HG02885 (cell line): ENCODE results near the gene RORC.

Experiments
- ATAC-seq: cut with Tn5 transposase; IDR thresholded peaks from one replicate; pipeline ENCODE4 v1.9.1; 2021; ENCODE audit warnings: mild to moderate bottlenecking; ENCODE audit not compliant: unreplicated experiment, poor library complexity

Gene RORC

DNA sequence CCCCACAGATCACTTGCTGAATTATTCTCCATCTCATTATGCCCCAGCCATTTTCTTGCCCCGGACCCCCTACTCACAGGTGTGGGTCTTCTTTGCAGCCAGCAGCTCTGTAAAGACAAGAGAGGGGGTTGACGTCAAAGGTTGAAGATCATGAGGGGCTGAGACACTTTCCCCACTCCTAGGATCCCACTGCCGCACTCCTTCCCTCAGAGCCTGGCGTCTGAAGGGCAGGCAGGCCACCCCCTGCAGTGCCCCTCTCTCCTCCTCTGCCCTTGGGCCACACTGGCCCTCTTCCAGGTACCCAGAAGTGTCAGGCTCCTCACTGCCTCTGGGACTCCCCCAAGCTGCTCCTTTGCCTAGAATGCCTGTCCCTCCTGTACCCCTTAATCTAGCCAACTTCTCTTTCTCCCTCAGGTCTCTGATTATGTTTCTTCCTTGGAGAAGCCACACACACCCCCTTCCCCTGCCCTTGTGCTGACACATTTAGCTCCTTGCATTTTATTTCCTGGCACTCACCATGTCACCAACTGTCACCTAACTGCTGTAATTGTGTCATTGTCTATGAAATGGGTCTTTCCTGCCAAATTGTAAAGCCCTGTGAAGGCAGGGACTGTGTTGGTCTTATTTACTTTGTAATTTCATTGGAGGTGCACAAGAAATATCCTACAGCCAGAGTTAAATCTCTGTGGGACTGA, 2.1 kb downstream of the RORC start:
- no peak for ATAC-seq

GRCh38 chr1:151828921-151829320, 2.7 kb downstream of the RORC start:
- no peak for ATAC-seq

GRCh38 chr1:151827853-151828252, 3.7 kb downstream of the RORC start:
- no peak for ATAC-seq

DNA sequence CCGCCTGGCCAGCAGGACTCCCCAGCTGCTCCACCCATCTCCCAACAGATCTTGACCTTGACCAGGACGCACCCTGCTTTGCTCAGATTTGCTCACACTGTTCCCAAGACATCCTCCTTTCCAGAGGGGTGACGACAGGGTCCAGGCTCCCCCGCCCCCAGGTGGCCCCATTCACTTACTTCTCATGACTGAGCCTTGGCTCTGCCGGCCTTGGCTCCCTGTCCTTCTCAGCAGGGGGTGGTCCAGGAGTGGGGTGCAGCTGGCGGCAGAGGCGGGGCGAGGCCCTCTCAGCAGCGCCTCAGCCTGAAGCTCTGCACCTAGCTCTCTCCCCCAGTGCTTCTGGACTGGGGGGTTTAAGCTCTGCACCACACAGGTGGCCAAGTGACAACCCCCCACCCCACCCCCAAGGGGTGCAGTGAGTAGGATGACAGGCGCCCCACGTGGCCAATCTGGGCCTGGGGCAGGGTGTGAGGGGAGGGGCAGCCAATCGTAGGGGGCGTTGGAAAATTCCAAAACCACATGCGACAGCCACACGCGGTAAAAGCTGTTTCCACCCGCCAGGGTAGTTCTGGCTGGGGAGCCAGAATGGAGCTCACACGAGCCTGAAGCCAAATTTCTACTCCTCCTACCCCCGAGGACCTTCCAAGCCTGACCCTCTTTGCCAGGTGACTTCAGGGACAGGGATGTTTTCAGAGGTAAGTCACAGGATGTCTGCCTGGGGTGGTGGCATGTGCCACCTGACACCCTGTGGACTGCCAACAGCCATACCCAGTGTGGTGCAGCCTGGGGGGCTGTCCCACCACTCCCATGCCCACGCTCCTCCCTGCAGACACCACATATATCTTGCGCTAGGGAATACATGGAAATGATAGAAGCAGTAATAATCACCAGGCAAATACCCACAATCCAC, 5.6 kb downstream of the RORC start:
- ATAC-seq: no peak

GRCh38 chr1:151825204-151825603, 6.4 kb downstream of the RORC start:
- ATAC-seq: no peak

DNA sequence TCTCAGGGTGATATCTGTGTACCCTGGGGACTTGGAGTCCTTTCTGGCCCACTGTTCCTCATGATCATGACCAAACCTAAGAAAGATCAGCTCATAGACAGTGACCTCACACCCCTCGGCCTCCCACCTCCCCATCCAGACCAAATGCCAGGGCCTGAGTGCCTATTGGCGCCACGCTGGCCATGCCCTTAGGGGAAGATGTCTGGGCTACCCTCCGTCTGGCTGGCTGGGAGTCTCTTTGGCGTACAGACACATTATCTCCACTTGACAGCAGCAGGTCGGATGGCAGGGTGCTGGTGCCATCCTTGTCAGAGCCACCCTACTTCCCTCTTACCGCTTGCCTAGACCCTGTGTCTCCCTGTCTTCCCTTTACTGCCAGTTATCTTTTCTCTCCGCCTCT, 8.4 kb downstream of the RORC start:
- ATAC-seq: no peak

DNA sequence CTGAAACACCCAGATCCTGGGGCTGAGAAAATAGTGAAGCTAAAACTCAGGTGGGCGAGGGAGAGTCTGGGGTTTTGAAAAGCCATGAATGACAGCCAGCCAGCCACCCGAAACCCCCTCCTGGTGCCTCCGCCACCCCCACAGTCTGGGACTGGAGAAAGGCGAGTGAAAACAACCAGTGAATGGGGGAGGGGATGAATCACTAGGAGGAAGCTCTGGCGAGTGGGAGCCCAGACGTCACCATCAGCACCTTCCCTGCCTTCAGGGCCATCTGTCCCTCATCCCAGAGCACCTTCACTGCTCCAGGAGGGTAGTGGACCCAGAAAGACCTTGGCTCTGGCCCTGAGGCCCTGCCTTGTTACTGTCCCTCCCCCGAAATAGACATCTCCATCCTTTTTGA, 9.2 kb downstream of the RORC start:
- ATAC-seq: no peak

GRCh38 chr1:151820940-151821339, 10.7 kb downstream of the RORC start:
- no peak for ATAC-seq

DNA sequence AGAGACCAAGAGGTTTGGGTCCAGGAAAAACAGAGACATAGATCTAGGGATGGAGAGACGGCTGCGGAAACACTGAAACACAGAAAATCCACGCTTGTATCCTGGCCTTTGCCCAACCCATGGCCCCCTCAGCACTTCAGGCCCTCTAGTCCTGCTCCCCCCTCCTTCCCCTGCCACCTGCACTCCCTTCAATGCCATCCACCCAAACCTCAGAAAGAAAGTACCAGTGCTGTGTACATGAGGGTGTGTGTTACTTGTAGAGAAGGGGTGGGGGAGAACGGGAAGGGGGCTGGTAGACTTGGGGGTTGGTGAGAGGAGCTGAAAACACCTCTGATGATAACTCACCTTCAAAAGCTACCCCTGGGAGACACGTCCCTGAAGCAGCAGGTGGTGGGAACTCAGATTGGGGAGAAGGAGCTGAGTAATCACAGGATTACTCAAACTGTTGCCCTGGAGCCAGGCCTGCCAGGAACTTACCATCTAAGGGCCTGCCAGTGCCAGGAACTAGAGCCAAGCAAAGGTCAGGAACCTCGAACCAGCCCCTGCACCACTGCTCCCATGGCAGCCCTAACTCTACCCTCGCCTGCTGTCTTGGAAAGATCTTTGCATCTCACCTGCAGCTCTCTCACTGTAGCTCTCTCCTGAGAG, 11.5 kb downstream of the RORC start:
- ATAC-seq: no peak

GRCh38 chr1:151819227-151819835, 12.3 kb downstream of the RORC start:
- no peak for ATAC-seq

- no peak for ATAC-seq
Measured at GRCh38 chr1:151817353-151817730, 14.3 kb downstream of the RORC start.

DNA sequence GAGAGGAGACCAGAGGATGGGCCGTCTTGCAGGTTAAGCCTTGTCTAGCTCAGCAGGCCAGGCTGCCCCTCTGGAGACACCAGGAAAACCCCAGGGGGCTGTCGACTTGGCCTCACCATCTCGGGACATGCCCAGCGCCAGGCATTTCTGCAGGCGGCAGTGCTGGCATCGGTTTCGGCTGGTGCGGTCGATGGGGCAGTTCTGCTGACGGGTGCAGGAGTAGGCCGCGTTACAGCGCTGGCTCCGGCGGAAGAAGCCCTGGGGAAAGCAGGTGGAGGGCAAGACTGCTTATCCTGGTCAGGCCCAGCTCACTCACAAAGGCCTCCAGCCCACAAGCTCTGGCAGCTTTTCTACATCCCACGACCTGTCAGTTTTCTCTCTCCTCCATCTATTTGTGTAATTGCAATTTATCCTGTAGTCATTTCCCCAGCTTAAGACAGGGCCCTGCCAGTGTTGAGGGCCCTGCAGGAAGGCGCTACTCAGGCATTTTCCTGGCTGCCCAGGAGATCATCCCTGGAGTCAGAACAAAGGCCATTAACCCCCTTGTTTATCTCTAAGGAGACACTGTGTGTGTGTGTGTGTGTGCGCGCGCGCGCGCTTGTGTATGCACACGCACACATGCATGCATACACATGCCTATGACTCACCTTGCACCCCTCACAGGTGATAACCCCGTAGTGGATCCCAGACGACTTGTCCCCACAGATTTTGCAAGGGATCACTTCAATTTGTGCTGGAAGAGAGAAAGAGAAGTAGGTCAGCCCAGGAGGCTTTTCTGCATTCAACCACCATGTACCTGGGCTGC, 14.9 kb downstream of the RORC start:
- ATAC-seq: no peak

DNA sequence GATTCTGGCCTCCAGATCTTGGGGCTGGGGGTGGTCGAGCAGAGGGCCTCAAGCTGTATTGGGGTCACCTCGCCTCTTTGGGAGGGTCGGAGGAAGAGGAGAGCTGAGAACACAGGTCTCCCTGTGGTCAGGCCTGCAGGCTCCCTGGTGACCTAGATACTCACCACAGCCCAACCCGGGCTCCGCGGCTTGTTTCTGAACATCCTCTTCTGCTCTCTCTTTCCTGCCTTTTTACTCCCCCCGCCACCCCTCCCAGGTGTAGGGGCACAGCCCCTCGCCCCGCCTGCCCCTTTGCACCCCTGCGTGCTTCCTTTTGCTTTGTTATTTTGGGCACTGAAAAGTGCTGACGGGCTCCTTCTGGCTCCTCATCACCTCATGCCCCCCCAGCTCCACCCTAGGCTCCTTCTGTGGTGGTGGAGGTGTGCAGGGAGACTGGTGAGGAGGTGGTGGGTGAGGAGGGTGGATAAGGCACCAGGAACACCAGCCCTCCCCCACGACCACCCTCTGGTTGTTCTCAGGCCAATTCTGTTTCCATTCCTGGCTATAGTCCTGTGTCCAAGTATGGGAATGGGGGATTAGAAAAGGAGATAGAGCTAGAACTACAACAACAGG, 15.8 kb downstream of the RORC start:
- ATAC-seq: no peak

DNA sequence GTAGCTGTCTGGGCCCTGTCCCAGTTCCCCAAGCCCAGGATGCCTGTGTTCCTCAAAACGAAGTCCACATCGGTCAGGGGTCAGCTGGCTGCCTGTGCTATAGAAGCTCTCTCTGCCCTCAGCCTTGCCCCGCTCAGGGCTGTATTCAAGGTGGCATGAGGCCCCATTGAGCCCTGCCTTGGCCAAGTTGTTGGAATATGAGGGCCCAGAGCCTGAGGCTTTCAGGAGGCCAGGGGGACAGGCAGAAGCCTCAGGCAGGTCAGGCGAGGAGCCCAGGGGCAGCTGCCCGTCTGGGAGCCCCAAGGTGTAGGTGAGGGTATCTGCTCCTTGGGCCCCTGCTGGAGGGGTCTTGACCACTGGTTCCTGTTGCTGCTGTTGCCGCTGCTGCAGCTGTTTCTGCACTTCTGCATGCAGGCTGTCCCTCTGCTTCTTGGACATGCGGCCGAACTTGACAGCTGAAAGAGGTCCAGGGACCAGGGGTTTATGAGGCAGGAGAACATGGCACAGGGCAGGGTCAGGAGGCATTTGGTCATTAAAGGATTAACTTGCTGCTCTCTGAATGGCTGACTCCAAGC, 16.5 kb downstream of the RORC start:
- no peak for ATAC-seq

- ATAC-seq: no peak
Measured at GRCh38 chr1:151814426-151814825, 17.2 kb downstream of the RORC start.

GRCh38 chr1:151813271-151813977, 18.2 kb downstream of the RORC start:
- ATAC-seq: no peak

DNA sequence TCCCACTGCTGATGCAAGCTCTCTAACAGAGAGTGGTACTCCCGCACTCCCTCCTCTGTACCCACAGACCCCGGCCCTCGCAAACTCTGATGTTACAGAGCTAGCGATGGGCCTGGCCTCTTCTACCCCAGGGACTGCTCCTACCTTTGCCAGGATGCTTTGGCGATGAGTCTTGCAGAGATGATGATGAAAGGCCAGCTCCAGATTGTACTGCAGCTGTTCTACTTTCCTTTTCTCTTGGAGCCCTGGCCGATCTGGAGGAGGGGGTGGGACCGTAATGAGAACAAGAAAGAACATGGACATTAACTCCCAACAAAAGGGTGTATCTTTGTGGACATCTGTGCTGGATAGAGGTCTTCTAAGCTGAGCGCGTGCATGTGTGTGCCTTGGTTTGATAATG, 20.4 kb downstream of the RORC start:
- ATAC-seq: no peak

DNA sequence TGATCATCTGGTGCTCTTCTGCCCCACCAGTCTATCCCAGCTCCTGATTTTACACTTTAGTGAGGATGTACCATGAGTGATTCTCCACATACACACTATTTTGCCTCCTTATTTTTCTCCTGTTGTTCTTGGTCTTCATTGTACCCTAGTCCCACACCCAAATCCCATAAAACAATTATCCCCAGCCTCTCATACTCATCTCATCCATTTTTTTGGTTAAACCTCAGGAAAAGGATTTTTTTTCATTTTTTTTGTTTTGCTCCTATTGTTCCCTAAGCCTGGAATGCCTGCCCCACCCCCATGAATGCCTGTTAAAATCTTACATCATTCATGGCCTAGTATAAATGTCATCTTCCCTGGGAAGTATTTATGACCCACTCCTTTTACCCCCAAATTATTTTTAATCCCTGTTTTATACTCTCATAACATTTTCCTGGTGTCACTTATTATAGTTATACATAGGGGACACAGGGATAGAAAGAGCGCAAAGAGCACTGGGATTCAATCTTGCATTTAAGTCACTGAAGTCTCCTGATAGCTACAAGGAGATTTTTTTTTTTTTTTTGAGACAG, 21.5 kb downstream of the RORC start:
- ATAC-seq: no peak
